Activated gamma-delta T cell treated with anti-CD3 and anti-CD28 coated beads, Interleukin-2, amount 50 U/mL, for 16 hours (primary cell): ENCODE measurements around the gene KSR2.

Experiments used
- DNase-seq: peaks from one replicate; pipeline ENCODE4 v3.0.0-alpha.2; 2020; ENCODE audit warnings: low read depth

KSR2 gene

DNA sequence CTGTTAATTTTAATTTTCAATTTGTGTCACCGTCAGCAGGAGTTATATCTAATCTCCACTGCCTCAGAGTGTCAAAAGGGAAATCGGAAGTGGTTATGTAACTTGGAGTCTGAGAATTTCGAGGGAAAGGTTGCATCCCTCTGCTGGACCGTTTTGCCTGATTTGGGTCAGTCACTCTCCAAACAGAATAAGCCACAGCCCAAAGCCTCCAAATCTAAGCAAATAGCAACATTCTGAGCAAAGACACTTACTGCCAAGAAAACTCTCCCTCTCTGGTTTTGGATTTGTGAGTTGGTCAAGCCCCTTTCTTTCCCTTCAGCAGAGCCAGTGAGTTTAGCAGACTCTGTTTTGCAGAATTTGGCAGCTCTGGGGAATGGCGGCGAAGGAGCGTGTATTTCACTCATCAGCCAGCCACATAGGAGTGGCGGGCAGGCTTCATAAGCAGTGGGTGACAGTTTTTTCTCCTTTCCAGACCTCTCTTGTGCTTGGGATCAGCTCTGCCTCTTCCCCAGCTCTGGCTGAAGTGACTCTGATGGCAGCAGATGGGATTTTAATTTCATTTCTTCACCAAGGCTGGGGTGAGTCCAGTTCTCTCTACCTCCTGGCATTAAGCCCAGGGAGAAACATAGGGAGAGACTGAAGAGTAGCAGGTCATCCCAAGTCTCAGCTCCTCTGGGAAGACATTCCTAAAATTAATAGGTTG is 388.6 kb downstream of the KSR2 start:
- no peak for DNase-seq

DNA sequence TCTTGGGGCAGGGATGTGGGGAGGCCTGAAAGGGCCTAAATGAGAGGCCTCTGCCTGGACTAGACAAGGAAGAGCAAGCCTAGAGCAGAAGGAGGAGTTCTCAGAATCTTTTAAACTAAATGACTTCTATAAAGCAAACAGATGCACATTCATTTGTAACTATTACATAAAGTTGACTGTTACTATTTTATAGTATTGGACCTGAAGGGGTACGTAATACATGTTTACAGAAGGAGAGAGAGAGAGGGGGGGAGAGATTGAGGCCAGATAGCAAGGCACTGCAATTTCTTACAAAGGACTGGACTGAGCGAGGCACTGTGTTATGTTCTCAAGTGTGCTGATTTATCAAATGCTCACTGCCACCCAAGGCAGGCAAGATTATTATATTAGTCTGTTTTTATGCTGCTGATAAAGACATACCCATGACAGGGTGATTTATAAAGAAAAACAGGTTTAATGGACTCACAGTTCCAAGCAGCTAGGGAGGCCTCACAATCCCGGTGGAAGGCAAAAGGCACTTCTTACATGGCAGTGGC is 391.6 kb downstream of the KSR2 start:
- DNase-seq: no peak

DNA sequence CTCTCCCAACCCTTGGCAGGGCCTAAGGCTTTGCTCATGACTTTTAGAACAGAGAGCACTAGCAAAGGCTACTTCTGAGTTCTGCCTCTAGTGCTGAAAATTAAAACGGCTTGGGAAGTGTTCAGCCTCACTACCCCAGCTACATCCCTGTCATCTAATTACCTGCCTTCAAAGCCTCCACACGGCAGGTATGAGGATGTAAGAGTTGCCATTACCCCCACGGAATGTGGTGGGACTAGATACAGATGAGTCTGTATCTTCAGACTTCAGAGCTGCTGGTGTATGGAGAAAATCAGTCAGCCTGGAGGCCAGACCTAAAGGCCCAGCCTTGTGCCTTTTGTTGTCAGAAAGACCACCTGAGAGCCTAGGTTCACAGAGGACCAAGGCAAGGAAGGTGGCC is 392.7 kb downstream of the KSR2 start:
- DNase-seq: no peak

DNA sequence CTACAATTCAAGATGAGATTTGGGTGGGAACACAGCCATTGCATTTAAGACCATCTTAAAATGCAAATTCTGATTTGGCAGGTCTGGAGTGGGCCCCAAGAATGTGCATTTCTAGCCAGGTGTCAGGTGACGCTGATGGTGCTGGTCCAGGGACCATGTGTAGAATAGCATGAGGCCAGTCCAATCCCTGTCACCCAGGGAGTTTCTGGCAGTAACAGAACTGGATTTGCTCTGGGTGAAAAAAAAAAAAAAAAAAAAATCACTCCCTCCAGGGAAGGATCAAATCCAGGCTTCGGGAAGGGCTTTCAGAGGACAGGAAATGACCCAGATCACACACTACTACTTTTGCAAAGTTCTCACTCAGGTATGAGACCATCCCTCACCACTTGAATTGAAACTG is 394.1 kb downstream of the KSR2 start:
- no peak for DNase-seq

DNA sequence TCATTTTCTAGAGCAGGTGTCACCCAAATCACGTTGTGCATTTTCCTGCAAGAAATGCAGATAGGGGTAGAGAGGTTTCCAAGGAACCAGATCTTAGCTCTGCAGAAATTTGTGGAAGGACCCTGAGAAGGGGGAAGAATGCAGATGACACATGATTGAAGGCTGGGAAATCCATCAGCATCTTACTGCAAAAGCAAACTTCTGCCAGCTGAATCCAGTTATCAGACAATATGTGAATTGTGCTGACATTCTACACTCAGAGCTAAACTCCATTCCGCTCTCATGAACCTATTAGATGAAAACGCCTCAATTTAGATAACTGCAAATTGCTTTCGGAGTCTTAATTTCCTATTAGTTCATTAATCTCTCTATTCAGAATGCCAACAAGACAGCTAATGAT is 396.0 kb downstream of the KSR2 start:
- DNase-seq: no peak

DNA sequence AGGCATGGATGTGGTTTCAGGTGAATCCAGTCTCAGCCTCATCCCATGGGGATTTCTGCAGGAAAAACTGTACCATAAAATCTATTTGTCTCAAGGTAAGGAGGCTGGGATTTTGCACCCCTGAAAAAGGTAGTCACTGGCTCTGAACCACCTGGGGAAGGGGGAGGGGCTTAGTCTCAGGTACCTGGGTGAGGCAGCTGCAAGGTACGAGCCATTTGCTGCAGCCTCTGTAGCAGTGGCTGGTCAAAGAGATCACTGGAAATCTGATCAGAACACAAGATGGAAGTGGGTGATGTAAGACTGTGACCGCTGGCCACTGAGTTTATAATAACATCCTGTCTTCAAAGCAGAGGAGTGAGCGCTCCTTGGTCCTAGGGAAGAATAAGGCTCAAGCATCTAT is 397.5 kb downstream of the KSR2 start:
- DNase-seq: no peak

DNA sequence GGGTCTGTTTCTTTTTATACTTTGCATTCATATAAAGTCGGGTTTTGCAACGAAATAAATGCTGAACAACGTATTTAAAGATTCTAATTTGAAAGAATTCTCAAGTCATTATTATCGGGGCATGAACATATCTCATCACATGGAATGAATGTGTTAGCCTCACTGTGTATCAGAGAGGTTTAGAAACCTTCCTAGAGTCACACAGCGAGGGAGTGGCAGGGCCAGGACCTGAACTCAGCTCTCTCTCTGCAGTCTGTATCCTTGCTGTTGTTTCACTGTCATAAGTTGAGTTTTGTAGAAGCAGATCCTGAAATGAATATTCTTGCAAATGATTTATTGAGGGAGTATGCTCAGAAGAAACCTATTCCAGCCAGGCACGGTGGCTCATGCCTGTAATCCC is 398.2 kb downstream of the KSR2 start:
- no peak for DNase-seq

DNA sequence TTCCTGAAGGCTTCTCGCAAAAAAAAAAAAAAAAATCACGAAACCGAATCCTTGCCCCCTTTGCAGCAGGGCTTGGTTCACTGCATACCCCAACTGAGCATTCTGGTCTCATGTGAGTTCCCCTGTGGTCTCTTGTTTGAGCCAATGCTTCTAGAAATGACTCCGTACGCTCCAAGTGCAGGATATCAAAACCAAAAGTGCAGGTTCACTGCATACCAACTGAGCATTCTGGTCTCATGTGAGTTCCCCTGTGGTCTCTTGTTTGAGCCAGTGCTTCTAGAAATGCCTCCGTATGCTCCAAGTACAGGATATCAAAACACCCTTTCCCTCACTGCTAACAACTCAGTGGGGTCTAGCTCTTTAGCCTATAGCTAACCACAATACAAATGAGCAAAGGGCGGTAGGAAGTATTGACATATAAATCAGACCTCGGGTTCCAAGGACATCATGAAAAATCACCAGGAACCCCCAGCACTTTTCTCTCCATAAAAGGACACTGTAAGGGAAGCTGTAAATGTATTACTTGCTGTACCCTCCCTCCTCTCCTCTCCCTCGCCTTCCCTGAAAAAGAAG is 401.1 kb downstream of the KSR2 start:
- no peak for DNase-seq

DNA sequence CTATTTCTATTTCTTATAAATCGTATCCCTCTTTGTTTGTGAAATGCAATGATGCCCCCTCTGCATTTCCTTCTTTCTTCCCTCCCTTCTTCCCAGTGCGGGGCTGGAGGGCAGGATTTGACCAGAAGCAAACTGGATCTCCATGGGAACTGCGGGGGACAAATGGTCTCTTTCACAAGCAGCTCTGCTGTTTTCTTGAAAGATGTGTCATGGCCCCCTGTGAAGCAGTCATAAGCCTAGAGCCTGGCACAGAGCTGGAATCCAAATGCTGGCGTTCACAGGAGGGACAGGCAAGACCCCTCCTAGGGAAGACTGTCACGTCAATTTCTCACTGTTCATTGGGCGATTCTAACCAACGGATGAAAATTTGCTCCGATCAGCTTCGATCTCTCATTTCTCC is 403.9 kb downstream of the KSR2 start:
- no peak for DNase-seq

DNA sequence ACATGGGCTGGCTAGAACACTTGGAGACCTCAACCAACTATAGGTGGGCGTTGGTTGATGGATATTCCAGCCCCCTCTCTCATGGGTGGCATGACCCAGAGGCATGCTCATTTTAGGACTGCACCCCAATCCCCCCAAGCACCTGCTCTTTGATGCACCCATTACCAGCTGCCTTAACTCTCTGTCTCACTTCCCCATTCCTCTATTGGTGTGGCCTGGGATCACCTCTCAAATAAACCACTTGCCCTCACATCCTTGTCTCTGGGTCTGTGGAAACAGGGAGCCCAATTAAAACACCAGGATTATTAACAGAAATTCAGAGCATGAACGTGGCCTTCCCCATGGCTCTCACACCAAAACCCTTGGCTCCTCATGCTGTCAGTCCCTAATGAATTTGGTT is 405.1 kb downstream of the KSR2 start:
- no peak for DNase-seq

DNA sequence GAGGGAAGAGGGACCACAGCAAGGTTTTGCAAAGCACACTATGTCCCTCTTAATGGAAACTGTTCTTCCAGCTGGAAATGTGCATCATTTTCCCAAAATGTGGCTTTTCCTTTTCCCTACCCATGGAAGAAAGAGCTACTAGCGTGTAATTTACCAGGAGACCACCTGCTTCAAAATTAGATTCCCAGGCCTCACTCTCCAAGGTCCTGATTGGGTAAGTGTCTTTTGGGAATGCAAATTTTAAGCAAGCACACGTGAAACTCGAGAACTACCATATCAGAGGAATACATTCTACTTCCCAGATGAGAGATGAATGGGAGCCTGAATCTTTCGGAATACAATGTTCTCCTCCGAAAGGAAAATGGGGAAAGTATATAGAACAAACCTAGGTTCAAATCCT is 405.8 kb downstream of the KSR2 start:
- DNase-seq: no peak

DNA sequence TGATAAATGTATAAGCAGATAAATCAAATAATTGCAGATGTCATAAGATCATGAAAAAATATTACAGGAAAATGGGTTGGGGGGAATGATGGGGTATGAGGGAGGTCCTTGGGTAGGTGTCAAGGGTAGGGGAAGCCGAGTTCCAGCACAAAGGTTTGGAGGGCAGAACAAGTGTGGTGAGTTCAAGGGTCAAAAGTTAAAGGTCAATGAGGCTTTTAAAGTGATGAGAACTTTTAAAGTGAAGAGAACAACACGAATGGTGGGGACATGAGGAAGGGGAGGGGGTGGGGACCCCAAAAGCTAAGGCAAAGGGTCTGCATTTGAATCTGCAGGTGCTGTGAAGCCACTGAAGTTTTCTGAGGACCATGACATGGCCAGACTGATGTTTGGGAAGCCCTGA is 406.8 kb downstream of the KSR2 start:
- no peak for DNase-seq

DNA sequence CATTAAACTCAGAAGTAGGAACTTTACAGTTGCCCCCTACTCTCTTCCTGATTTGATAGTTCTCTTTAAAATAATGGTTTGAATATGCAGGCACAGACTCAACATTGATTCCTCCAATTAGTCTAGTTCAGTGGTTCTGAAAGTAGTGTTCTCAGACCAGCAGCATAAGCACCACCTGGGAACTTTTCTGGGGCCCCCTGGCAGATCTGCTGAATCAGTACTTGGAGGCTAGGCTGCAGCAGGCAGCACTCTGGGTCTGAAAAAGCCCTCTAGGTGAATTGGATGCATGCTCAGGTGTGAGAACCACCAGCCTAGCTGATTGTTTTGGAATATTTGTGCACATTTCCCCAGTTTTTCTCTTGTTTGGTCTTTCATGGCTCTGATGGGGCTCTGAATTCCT is 408.8 kb downstream of the KSR2 start:
- DNase-seq: no peak

DNA sequence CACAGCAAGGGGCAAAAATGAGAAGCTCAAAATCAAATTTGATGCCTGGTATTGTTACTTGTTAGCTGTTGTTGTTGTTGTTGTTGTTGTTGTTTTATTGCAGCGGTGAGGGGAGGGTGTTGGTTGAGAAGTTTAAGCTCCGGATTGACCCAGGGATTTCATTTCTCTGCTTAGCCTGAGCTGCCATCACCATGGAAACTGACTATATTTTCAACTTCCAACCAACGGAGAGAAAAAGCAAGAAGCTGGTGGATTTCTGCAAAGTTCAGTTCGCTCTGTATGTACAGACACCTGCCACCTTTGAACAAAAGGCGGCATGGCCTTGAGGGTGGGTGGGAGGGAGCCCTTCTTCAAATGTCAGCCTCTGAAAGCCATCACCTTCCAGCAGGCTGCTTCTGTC is 412.9 kb downstream of the KSR2 start:
- no peak for DNase-seq

DNA sequence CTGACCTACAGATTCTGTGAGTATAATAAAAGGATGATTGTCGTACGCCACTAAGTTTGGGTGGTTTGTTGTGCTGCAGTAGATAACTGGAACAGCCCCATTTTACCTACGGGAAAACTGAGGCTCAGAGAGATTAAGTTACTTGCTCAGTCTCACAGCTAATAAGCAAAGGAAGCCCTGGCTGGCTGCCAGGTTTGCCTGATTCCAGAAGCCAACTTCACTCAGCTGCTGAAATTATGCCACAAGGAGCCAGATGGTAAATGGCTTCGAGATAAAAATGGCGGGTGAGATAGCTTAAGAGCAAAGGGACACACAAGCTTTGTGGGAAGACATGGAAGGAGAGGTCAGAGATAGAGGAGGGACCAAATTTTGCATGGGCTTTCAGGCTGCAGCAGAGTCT is 415.8 kb downstream of the KSR2 start:
- no peak for DNase-seq

DNA sequence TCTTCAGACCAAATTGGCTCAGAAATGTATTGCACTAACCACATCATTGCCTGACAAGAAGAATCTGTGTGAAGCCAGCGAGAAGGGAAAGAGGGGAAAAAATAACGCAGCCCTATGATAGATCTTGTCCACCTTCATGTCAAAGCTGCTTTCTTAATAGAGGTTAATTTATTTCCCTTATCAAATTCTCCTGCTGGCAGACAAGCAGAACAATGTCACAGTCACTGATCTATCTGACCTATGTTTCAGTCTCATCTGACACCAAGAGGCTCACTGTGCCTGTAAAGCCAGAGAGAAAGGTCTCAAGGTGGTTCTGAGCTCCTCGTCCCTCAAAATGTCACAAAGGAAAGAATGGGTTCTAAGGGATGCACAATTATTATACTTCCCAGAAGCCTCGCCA is 417.1 kb downstream of the KSR2 start:
- DNase-seq: no peak

DNA sequence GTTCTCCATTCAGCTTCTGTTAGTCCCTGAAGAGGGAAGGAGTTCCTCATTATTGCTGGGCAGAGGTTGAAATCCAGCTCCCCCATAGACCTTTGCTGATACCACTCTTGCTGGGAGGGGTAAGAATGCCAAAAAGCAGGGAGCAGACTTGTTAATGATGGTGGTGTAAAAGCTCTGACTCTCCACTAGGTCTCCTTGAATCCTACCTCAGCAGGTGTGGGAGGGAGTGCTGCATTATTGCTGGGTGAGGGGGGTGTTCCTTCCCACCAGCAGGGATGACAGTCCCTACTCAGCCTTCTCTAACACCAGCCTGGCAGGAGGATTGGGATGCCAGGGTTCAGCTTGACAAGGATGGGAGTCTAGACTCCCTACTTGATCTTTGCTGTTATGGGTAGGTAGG is 421.6 kb downstream of the KSR2 start:
- DNase-seq: no peak

DNA sequence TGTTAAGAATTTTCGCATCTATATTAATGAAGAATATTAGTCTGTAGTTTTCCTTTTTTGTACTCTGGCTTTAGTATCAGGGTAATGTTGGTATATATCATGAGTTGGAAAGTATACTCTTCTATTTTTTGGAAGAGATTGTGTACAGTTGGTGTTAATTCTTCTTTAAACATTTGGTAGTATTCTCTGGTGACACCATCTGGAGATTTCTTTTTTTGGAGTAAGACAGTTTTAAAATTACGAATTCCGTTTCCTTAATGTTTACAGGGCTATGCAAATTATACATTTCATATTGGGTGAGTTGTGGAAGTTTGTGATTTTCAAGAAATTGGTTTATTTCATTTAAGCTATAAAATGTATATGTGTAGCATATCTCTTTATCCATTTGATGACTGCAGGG is 423.6 kb downstream of the KSR2 start:
- no peak for DNase-seq

DNA sequence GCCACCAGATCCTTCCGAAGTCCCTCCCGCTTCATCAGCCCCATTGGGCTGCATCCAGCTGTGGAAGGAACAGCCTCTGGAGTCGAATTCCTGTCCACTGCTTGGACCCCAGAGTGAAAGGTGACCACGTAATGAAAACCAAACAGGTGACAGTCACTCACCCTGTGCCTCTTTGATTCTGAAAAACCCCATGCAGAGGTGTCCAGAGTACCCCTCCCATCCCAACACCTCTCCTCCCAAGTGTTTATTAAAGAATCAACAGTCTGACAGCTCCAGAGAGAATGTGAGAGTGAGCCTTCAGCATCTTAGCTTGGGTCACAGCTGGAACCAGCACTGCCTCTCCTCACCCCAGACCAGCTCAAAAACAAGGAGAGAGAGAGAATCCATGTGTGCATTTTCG is 428.8 kb downstream of the KSR2 start:
- DNase-seq: no peak

DNA sequence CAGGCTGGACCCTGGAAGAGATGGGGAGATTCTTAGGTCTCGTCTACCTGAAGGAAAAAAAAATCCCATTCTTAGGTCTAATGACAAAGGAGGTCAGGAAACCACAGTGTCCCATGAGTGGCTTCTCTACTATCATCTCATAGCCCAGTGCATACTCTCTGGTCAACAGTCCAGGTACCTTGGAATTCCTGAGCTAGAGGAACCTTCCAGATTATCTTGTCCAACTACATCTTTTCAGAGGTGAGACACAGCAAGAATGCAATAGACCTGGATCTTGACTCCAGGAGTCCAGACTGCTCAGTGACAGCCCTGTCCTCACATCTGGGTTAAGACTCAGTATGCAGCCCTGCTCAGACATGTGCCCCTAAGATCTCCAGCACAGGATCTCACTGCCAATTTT is 429.9 kb downstream of the KSR2 start:
- DNase-seq: no peak

DNA sequence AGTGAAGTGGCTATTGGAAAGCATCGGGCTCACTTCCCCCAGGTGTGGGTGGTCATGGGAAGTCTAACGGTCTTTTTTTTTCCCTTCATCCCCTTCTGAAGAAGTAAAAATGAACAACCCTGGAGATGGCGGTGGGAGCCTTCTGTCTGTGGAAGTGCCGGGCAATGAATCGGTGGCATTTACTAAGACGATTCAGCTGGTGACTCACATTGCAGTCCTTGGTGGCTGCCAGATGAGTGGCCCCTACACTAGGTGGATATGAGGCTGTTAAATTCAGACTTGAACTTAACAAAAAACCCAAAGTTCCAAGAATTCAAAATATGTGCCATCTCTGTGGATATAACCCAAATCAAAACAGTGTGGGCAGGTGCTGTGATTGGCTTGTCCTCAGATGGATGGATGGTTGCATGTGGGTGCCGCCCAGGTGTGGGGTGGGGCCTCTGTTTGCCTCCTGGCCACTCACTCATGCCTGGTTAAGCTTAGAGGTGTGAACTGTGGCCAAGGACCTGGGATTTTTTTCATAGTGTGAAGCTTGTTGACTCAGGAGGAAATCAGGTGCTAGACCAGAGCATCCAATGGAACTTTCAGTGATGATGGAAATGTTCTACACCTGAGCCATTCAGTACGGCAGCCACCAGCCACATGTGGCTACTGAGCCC is 430.6 kb downstream of the KSR2 start:
- DNase-seq: no peak

DNA sequence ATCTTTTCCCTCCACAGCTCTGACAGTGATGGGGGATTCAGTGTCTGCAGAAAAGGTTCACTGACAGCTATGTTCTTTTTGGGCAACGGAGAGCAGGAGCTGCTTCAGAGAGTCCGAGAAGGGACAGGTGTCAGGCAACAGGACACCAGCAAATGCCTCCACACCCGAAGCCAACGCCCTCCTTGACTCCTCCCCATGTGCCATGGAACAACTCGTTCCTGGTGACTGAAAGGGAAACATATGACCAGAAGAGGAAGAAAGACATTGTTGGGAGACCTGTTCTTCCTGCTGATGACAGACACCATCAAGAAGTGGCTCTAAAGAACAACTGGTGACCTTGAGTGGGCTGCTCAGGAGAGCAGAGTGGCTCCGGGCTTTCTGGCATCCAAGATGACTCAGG is 435.1 kb downstream of the KSR2 start:
- DNase-seq: no peak

DNA sequence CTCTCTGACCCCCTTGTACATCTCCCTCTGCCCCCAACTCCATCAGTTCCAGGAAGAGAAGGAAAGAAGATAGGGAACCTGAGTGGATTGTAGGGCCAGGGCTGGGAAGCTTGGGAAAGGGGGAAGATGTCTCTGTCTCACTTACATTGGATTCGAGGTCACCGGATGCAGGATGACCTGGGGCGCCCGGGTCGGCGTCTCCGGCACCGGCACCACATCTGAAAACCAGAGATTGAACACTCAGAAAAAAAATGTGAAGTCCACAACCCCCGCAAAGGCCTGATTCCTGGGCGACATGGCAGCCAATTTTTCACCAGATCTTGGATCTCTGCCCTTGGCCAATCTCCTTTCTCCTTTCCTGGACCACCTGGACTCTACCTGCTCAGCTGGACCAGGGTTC is 438.0 kb downstream of the KSR2 start:
- no peak for DNase-seq

DNA sequence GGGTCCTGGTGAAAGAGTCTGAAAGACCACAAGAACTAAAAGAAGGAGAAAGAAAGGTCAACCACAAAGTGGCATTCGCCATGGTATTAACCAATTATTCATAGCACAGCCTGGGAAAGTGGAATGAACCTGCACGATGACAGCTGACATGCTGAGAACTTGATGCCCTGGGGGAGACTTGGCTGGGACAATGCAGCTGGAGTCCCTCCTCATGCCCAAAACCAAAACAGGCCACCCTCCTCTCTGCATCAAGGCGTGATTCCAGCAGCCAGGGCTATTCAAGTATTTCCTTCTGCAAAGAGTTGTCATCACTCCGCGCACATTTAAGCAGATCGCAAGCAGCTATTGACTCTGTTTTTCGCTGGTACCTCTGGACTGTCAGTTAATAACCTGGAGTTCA is 440.3 kb downstream of the KSR2 start:
- no peak for DNase-seq
